Esophagus squamous epithelium (tissue), 4 donors: ENCODE results near the gene NSG1.

Experiments
- CTCF ChIP-seq, 6 experiments: fragments of 450-650 bp in 4 of 6; fragments of 200-600 bp in 2 of 6; sonication (generic) in 2 of 6; IDR thresholded peaks; one replicate each; pipeline ENCODE4 v1.5.1; 2016 to 2019; ENCODE audit warnings: antibody characterized with exemption in 6 of 6, mild to moderate bottlenecking in 4 of 6, moderate library complexity in 4 of 6
- POLR2A ChIP-seq, 4 donors: fragments of 450-650 bp; IDR thresholded peaks; one replicate each; pipeline ENCODE4 v1.6.1; 2017; ENCODE audit warnings: antibody characterized with exemption in 4 of 4, mild to moderate bottlenecking in 4 of 4, moderate library complexity in 3 of 4

GRCh38 chr4:4460759-4461158 lies 73.9 kb downstream of the NSG1 start:
- TF ChIP-seq CTCF (IDR thresholded peaks at IDR 0.05) (no peak), POLR2A (IDR thresholded peaks at IDR 0.05) (no peak)
